Measurements from ENCODE around the gene TMEM208. TPM values are rescaled to one million over a fixed set of nuclear protein-coding genes. Genes with fewer than 3 reads are reported as not detected.

TMEM208 gene
- total and polyA plus RNA-seq, 2 of the 13 experiments (the other 11 are each of a cell fraction or from before 2014, with no cell fraction given) = 58.8 to 72.9 TPM

DNA sequence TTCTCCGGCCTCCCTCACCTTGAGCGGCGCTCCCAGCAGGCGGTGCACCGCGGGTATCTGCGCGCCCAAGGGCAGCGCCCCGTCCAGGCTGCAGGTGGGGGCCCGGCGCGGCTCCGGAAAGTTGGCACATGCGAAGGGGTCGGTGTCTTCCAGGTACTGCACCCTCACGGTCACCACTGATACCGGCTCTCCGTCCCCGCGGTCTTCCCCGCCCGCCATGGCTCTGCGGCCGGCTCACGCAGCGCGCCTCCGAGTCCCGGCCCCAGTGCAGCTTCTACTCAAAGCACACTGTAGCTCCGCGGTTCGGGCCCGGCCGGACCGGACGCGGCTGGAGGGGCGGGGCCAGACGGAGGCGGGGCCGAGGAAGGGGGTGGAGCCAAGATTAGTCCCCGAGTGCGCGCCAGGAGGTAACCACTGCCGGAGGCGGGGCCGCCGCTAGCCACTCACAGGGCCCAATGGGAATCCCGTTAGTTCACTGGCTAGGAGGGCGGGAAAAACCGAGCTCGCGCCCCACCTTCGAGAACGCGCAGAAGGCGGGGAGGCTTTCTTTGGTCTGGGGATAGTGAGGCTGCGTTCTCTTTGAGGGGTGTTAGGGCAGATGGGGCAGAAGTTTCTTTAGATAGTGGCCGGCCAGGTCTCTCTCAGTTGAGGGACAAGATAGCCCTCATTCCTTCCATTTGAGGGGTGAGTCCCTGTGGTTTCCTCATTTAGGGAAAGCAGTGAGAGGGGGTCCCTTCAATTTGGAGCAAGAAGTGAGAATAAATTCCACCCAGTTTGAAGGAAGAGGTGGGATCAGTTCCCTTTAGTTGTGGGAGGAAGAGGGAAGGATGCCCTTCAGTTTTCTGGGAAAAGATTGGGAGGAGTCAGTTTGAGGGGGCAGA, 20.5 kb downstream of the TMEM208 start, which contains the start of gene FHOD1 (continued):
- TF ChIP-seq ZNF232 (CRISPR knock-in tag; IDR thresholded peaks at IDR 0.05; ENCODE audit: borderline replicate concordance) = peak; percentile 19; the same call in 1 of the 2 replicates
- TF ChIP-seq ETV6 (CRISPR knock-in tag; conservative IDR thresholded peaks at IDR 0.05) = peak; percentile 76; the same call in 1 of the 2 replicates
- no peak for TF ChIP-seq RFX5 (IDR thresholded peaks at IDR 0.05; ENCODE audit: low read depth, low read length)
- TF ChIP-seq SMYD3 (CRISPR knock-in tag; IDR thresholded peaks at IDR 0.05) = 0 out of 2 replicates have a peak, but pooled peaks have one; percentile 50
- 0 out of 2 replicates have a peak, but pooled peaks have one; percentile 42 for TF ChIP-seq TSC22D2 (CRISPR knock-in tag; IDR thresholded peaks at IDR 0.05; ENCODE audit: borderline replicate concordance)
- TF ChIP-seq ZNF333 (CRISPR knock-in tag; IDR thresholded peaks at IDR 0.05; ENCODE audit: borderline replicate concordance) = no peak
- no peak for TF ChIP-seq WIZ (CRISPR knock-in tag; IDR thresholded peaks at IDR 0.05)
- TF ChIP-seq ARNTL (CRISPR knock-in tag; IDR thresholded peaks at IDR 0.05) = 0 out of 2 replicates have a peak, but pooled peaks have one; percentile 8
- no peak for TF ChIP-seq POLR2AphosphoS2 (IDR thresholded peaks at IDR 0.05; ENCODE audit: low read depth, low read length)
- 0 out of 2 replicates have a peak, but pooled peaks have one; percentile 53 for TF ChIP-seq HDAC2 (CRISPR knock-in tag; IDR thresholded peaks at IDR 0.05)
- peak; percentile 60; the same call in 1 of the 2 replicates for TF ChIP-seq ZNF331 (CRISPR knock-in tag; IDR thresholded peaks at IDR 0.05)
- TF ChIP-seq NFYB (CRISPR knock-in tag; IDR thresholded peaks at IDR 0.05) = peak; percentile 75
- no peak for TF ChIP-seq TBP (CRISPR knock-in tag; IDR thresholded peaks at IDR 0.05)
- TF ChIP-seq, protein P1, sequence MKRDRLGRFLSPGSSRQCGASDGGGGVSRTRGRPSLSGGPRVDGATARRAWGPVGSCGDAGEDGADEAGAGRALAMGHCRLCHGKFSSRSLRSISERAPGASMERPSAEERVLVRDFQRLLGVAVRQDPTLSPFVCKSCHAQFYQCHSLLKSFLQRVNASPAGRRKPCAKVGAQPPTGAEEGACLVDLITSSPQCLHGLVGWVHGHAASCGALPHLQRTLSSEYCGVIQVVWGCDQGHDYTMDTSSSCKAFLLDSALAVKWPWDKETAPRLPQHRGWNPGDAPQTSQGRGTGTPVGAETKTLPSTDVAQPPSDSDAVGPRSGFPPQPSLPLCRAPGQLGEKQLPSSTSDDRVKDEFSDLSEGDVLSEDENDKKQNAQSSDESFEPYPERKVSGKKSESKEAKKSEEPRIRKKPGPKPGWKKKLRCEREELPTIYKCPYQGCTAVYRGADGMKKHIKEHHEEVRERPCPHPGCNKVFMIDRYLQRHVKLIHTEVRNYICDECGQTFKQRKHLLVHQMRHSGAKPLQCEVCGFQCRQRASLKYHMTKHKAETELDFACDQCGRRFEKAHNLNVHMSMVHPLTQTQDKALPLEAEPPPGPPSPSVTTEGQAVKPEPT (CRISPR knock-in tag; IDR thresholded peaks at IDR 0.05; ENCODE audit: low read depth) = 0 out of 2 replicates have a peak, but pooled peaks have one; percentile 12
- peak; percentile 82; the same call in 1 of the 2 replicates for TF ChIP-seq GABPB1 (CRISPR knock-in tag; IDR thresholded peaks at IDR 0.05)
- TF ChIP-seq, protein P2, sequence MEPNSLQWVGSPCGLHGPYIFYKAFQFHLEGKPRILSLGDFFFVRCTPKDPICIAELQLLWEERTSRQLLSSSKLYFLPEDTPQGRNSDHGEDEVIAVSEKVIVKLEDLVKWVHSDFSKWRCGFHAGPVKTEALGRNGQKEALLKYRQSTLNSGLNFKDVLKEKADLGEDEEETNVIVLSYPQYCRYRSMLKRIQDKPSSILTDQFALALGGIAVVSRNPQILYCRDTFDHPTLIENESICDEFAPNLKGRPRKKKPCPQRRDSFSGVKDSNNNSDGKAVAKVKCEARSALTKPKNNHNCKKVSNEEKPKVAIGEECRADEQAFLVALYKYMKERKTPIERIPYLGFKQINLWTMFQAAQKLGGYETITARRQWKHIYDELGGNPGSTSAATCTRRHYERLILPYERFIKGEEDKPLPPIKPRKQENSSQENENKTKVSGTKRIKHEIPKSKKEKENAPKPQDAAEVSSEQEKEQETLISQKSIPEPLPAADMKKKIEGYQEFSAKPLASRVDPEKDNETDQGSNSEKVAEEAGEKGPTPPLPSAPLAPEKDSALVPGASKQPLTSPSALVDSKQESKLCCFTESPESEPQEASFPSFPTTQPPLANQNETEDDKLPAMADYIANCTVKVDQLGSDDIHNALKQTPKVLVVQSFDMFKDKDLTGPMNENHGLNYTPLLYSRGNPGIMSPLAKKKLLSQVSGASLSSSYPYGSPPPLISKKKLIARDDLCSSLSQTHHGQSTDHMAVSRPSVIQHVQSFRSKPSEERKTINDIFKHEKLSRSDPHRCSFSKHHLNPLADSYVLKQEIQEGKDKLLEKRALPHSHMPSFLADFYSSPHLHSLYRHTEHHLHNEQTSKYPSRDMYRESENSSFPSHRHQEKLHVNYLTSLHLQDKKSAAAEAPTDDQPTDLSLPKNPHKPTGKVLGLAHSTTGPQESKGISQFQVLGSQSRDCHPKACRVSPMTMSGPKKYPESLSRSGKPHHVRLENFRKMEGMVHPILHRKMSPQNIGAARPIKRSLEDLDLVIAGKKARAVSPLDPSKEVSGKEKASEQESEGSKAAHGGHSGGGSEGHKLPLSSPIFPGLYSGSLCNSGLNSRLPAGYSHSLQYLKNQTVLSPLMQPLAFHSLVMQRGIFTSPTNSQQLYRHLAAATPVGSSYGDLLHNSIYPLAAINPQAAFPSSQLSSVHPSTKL (CRISPR knock-in tag; IDR thresholded peaks at IDR 0.05) = peak; percentile 63
- TF ChIP-seq ZNF850 (CRISPR knock-in tag; conservative IDR thresholded peaks at IDR 0.05) = peak; percentile 91
- TF ChIP-seq KLF16 (CRISPR knock-in tag; IDR thresholded peaks at IDR 0.05) = peak in 1 of 2 experiments; percentile 58; a peak in 2 of 4 replicates
- no peak for TF ChIP-seq ZBTB7A (CRISPR knock-in tag; IDR thresholded peaks at IDR 0.05)
- TF ChIP-seq, protein P3, sequence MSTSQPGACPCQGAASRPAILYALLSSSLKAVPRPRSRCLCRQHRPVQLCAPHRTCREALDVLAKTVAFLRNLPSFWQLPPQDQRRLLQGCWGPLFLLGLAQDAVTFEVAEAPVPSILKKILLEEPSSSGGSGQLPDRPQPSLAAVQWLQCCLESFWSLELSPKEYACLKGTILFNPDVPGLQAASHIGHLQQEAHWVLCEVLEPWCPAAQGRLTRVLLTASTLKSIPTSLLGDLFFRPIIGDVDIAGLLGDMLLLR (CRISPR knock-in tag; IDR thresholded peaks at IDR 0.05) = no peak; the same call in 1 of the 2 replicates
- 0 out of 2 replicates have a peak, but pooled peaks have one; percentile 37 for TF ChIP-seq ZNF230 (CRISPR knock-in tag; IDR thresholded peaks at IDR 0.05)
- TF ChIP-seq YEATS4 (CRISPR knock-in tag; IDR thresholded peaks at IDR 0.05; ENCODE audit: borderline replicate concordance) = peak; percentile 68; the same call in 1 of the 2 replicates
- TF ChIP-seq KDM3A (CRISPR knock-in tag; IDR thresholded peaks at IDR 0.05; ENCODE audit: low read depth) = peak; percentile 89; the same call in 1 of the 2 replicates

All from HepG2 (cell line).